ENCODE data around the gene COLEC11. TPM values are rescaled to one million over a fixed set of nuclear protein-coding genes. Genes with fewer than 3 reads are reported as not detected.

COLEC11 gene
- total and polyA plus RNA-seq, 2 experiments from 2014 or later, result 21.5 to 22.6 TPM

- H3K36me3 ChIP-seq (replicated peaks; ENCODE audit: insufficient read depth, low read depth), result no peaks in the 10 kb centered on the region
- TF ChIP-seq EZH2 (IDR thresholded peaks at IDR 0.05; ENCODE audit: borderline replicate concordance) (no peak), CTCF (IDR thresholded peaks at IDR 0.05; ENCODE audit: poor library complexity) (no peak), EZH2phosphoT487 (IDR thresholded peaks at IDR 0.05; ENCODE audit: low read depth, severe bottlenecking, unreplicated experiment) (no peak)
- H2AFZ ChIP-seq, result no peak overlapping the region
- no peak for DNase-seq (ENCODE audit: low spot score)
- H3K9me2 ChIP-seq (replicated peaks; ENCODE audit: insufficient read depth), result no peaks in the 10 kb centered on the region
- no peaks in the 10 kb centered on the region for H3K4me1 ChIP-seq (ENCODE audit: insufficient read depth)
- H3K4me2 ChIP-seq, result no peak overlapping the region
- H3K9me3 ChIP-seq (ENCODE audit: low read depth), result no peaks in the 10 kb centered on the region
- no peaks in the 10 kb centered on the region for H3K27me3 ChIP-seq
- H3K4me3 ChIP-seq, result no peak overlapping the region
- no peak overlapping the region for H3K27ac ChIP-seq
- H4K20me1 ChIP-seq (ENCODE audit: insufficient read depth, poor library complexity, severe bottlenecking), result no peaks in the 10 kb centered on the region
- no peaks in the 10 kb centered on the region for H3K79me2 ChIP-seq
- 89% methylated on average over 11 of the region's 11 CpGs for WGBS (ENCODE audit: low lambda C conversion rate, missing lambda C conversion rate)
Measured at GRCh38 chr2:3670941-3671340, 76.0 kb downstream of the COLEC11 start.

GRCh38 chr2:3672861-3673678 is 78.2 kb downstream of the COLEC11 start:
- 88% methylated on average over 7 of the region's 9 CpGs for WGBS (ENCODE audit: low lambda C conversion rate, missing lambda C conversion rate)
- Histone ChIP-seq H3K9me3 (ENCODE audit: low read depth) (no peaks in the 10 kb centered on the region), H3K27ac (no peak overlapping the region), H3K4me3 (no peak overlapping the region), H3K4me2 (no peak overlapping the region), H3K27me3 (no peaks in the 10 kb centered on the region), H3K79me2 (no peaks in the 10 kb centered on the region), H3K4me1 (ENCODE audit: insufficient read depth) (no peaks in the 10 kb centered on the region), H3K9me2 (replicated peaks; ENCODE audit: insufficient read depth) (no peaks in the 10 kb centered on the region), H2AFZ (no peak overlapping the region), H4K20me1 (ENCODE audit: insufficient read depth, poor library complexity, severe bottlenecking) (no peaks in the 10 kb centered on the region), H3K36me3 (replicated peaks; ENCODE audit: insufficient read depth, low read depth) (no peaks in the 10 kb centered on the region)
- TF ChIP-seq EZH2 (IDR thresholded peaks at IDR 0.05; ENCODE audit: borderline replicate concordance) (no peak), CTCF (IDR thresholded peaks at IDR 0.05; ENCODE audit: poor library complexity) (no peak), EZH2phosphoT487 (IDR thresholded peaks at IDR 0.05; ENCODE audit: low read depth, severe bottlenecking, unreplicated experiment) (no peak)
- no peak for DNase-seq (ENCODE audit: low spot score)

GRCh38 chr2:3674066-3674845 is 79.3 kb downstream of the COLEC11 start:
- WGBS (ENCODE audit: low lambda C conversion rate, missing lambda C conversion rate), result 88% methylated on average over 9 of the region's 9 CpGs
- no peaks in the 10 kb centered on the region for H3K27me3 ChIP-seq
- no peak for TF ChIP-seq EZH2phosphoT487 (IDR thresholded peaks at IDR 0.05; ENCODE audit: low read depth, severe bottlenecking, unreplicated experiment)
- TF ChIP-seq EZH2 (IDR thresholded peaks at IDR 0.05; ENCODE audit: borderline replicate concordance), result no peak
- no peak for TF ChIP-seq CTCF (IDR thresholded peaks at IDR 0.05; ENCODE audit: poor library complexity)
- no peak overlapping the region for H3K4me2 ChIP-seq
- no peaks in the 10 kb centered on the region for H3K79me2 ChIP-seq
- H3K4me1 ChIP-seq (ENCODE audit: insufficient read depth), result no peaks in the 10 kb centered on the region
- DNase-seq (ENCODE audit: low spot score), result no peak
- no peaks in the 10 kb centered on the region for H3K9me2 ChIP-seq (replicated peaks; ENCODE audit: insufficient read depth)
- H4K20me1 ChIP-seq (ENCODE audit: insufficient read depth, poor library complexity, severe bottlenecking), result no peaks in the 10 kb centered on the region
- no peak overlapping the region for H3K4me3 ChIP-seq
- H2AFZ ChIP-seq, result no peak overlapping the region
- H3K27ac ChIP-seq, result no peak overlapping the region
- H3K36me3 ChIP-seq (replicated peaks; ENCODE audit: insufficient read depth, low read depth), result no peaks in the 10 kb centered on the region
- no peaks in the 10 kb centered on the region for H3K9me3 ChIP-seq (ENCODE audit: low read depth)

Data from hepatocyte (in vitro differentiated cells).